ENCODE results near the gene PCDH8.
A peak's percentile ranks its signal among the peaks of the same experiment; 100 is the strongest.

Gene PCDH8, protein sequence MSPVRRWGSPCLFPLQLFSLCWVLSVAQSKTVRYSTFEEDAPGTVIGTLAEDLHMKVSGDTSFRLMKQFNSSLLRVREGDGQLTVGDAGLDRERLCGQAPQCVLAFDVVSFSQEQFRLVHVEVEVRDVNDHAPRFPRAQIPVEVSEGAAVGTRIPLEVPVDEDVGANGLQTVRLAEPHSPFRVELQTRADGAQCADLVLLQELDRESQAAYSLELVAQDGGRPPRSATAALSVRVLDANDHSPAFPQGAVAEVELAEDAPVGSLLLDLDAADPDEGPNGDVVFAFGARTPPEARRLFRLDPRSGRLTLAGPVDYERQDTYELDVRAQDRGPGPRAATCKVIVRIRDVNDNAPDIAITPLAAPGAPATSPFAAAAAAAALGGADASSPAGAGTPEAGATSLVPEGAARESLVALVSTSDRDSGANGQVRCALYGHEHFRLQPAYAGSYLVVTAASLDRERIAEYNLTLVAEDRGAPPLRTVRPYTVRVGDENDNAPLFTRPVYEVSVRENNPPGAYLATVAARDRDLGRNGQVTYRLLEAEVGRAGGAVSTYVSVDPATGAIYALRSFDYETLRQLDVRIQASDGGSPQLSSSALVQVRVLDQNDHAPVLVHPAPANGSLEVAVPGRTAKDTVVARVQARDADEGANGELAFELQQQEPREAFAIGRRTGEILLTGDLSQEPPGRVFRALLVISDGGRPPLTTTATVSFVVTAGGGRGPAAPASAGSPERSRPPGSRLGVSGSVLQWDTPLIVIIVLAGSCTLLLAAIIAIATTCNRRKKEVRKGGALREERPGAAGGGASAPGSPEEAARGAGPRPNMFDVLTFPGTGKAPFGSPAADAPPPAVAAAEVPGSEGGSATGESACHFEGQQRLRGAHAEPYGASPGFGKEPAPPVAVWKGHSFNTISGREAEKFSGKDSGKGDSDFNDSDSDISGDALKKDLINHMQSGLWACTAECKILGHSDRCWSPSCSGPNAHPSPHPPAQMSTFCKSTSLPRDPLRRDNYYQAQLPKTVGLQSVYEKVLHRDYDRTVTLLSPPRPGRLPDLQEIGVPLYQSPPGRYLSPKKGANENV

DNA sequence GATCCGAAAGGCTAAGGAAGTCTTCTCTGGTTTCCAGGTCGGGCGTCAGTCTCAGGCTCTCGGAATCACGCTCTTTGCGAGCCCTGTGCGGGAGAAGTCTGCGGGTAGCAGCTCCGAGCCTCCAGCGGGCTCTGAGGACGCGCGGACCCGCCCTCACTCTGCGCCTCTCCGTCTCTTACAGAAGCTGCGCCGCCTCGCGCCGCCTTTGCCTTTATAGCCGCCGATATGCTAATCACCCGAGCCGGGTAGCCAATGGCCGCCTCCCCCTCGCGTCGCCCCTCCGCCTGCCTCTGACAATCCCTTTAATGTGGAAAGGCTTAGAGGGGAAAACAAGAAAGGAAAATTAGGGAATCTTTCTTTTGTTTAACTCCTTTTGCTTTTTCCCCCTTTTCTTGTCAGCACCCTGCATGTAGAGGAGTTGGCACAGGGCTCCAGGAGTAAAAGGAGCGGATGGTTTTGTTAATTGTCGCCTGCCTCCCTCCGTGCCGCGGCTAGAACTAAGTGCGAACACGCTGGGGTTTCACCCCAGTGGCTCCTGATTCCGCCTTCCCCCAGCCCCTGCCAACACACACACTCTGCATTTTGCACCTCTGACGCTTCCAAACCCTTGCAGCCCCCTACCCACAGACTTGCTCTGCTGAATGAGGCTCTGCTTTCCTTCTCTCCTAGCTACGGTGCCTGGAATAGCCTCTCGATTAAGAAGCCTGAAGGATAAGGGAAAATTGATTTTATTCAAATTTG, at the start of gene PCDH8:
Gene PCDH8, minus strand, starts transcription at position 186 of the 741 bp plus-strand sequence. CDS start 204 bp downstream, outside the sequence.
- TF ChIP-seq, protein P1, sequence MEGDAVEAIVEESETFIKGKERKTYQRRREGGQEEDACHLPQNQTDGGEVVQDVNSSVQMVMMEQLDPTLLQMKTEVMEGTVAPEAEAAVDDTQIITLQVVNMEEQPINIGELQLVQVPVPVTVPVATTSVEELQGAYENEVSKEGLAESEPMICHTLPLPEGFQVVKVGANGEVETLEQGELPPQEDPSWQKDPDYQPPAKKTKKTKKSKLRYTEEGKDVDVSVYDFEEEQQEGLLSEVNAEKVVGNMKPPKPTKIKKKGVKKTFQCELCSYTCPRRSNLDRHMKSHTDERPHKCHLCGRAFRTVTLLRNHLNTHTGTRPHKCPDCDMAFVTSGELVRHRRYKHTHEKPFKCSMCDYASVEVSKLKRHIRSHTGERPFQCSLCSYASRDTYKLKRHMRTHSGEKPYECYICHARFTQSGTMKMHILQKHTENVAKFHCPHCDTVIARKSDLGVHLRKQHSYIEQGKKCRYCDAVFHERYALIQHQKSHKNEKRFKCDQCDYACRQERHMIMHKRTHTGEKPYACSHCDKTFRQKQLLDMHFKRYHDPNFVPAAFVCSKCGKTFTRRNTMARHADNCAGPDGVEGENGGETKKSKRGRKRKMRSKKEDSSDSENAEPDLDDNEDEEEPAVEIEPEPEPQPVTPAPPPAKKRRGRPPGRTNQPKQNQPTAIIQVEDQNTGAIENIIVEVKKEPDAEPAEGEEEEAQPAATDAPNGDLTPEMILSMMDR (IDR thresholded peaks at IDR 0.05; ENCODE audit: low read depth, low read length) = no peak
- no peak for DNase-seq (ENCODE audit: extremely low read depth, low read depth)

DNA sequence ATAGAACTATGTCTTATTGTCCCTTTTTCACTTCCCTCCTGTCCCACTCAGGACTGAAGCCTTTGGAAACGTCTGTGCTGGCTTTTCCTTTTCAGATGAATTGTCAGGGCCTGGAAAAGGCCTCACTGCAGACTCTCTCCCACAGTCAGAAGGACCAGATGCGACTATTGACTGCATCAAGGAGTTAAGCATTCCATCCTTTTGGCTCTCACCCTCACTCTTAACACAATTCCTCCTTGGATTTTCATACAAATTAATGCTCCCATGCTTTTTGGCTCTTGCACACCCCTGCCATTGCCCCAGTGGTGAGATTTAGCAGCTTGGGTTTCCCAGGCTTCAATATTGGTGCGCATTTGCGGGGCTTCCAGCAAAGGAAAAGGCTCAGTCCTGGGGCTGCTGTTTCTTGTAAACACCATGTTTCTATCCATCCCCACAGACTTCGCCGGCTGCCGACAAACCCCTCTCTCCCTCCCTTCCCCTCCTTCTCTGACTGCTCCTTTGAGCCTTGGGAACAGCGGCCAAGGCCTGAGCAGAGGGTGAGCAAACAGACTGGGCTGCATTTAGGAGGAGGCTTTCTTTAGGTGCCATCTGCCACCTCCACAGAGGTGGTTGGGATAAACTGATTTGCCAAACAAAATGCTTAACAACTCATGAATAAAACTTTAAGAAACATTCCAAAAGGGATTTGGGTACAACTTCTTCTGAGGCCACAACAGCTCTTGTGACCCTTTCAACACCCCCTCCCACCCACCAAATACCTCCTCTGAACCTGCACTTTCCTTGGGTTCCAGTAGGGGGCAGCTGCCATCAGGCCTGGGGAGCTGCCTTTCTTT, 48.6 kb upstream of the PCDH8 start:
- no peak for DNase-seq (ENCODE audit: extremely low read depth, low read depth)
- TF ChIP-seq, protein P1 (IDR thresholded peaks at IDR 0.05; ENCODE audit: low read depth, low read length) = peak; percentile 37

DNA sequence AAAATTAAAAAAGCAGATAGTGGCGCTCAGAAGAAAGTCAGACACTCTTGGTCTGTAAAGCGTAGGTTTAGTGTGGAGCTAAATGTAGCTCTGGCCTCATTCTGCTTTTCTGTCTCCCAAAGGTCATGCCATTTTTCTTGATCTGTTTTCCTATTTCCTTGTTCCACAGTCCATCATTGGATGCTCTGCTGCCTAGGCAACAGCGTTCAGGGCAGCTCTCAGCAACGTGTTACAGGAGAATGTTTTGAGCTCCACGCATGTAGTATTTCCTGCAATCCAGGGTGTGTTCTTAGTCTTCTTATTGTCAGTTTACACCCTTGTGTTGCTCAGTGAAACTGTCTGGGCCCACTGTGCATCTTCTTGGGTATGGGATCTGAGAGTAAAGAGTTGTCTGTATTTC, 46.0 kb upstream of the PCDH8 start:
- TF ChIP-seq, protein P1 (IDR thresholded peaks at IDR 0.05; ENCODE audit: low read depth, low read length) = no peak
- DNase-seq (ENCODE audit: extremely low read depth, low read depth) = no peak

- TF ChIP-seq, protein P1 (IDR thresholded peaks at IDR 0.05; ENCODE audit: low read depth, low read length) = no peak
- DNase-seq (ENCODE audit: extremely low read depth, low read depth) = no peak
Observed at GRCh38 chr13:52892925-52893324, 44.5 kb upstream of the PCDH8 start.

- no peak for DNase-seq (ENCODE audit: extremely low read depth, low read depth)
Observed at GRCh38 chr13:52891706-52892105, 43.3 kb upstream of the PCDH8 start.

GRCh38 chr13:52887165-52887564, 38.7 kb upstream of the PCDH8 start:
- DNase-seq (ENCODE audit: extremely low read depth, low read depth) = no peak
- TF ChIP-seq, protein P1 (IDR thresholded peaks at IDR 0.05; ENCODE audit: low read depth, low read length) = no peak

More at GRCh38 chr13:52891706-52892105, 43.3 kb upstream of the PCDH8 start:
- TF ChIP-seq, protein P1 (IDR thresholded peaks at IDR 0.05; ENCODE audit: low read depth, low read length) = no peak

Data from AG09319 (cell line).